Astrocyte (in vitro differentiated cells and primary cell): Measurements from ENCODE around the gene GRK5. TPM values are rescaled to one million over a fixed set of nuclear protein-coding genes. Genes with fewer than 3 reads are reported as not detected.

ENCODE experiments used
- DNase-seq: peaks from one replicate; pipeline ENCODE4 v3.0.0-alpha.2; 2010; ENCODE audit warnings: low read depth
- FAIRE-seq: peaks from 2 replicates; lab custom pipeline; 2011; peaks lifted over from hg19 to GRCh38; lab: Jason Lieb, UNC
- H2AFZ ChIP-seq: 2 replicates; pipeline ENCODE4 v1.6.0; 2012; ENCODE audit warnings: low read depth, low read length, inconsistent platforms
- H3K27ac ChIP-seq: 2 replicates; pipeline ENCODE4 v1.5.1; 2011; ENCODE audit warnings: low read depth, low read length, inconsistent platforms
- H3K27me3 ChIP-seq: 2 replicates; pipeline ENCODE4 v1.6.0; 2011; ENCODE audit warnings: low read length, inconsistent platforms; ENCODE audit not compliant: insufficient read depth
- H3K36me3 ChIP-seq: 2 replicates; pipeline ENCODE4 v1.5.1; 2011; ENCODE audit warnings: low read length, inconsistent platforms; ENCODE audit not compliant: insufficient read depth
- H3K4me1 ChIP-seq: 2 replicates; pipeline ENCODE4 v1.5.1; 2011; ENCODE audit warnings: low read length, inconsistent platforms; ENCODE audit not compliant: insufficient read depth
- H3K4me2 ChIP-seq: 2 replicates; pipeline ENCODE4 v1.6.0; 2012; ENCODE audit warnings: low read length, inconsistent platforms
- H3K4me3 ChIP-seq: 2 replicates; pipeline ENCODE4 v1.5.1; 2011; ENCODE audit warnings: low read depth, mild to moderate bottlenecking, low read length, inconsistent platforms; ENCODE audit not compliant: insufficient read depth
- H3K79me2 ChIP-seq: 2 replicates; pipeline ENCODE4 v1.6.0; 2012; ENCODE audit warnings: mild to moderate bottlenecking, low read length, inconsistent platforms; ENCODE audit not compliant: insufficient read depth
- H3K9ac ChIP-seq: 2 replicates; pipeline ENCODE4 v1.6.0; 2012; ENCODE audit warnings: mild to moderate bottlenecking, low read length, inconsistent platforms
- H3K9me3 ChIP-seq: 2 replicates; pipeline ENCODE4 v1.5.1; 2012; ENCODE audit warnings: low read depth, mild to moderate bottlenecking, low read length, inconsistent platforms; ENCODE audit not compliant: insufficient read depth
- H4K20me1 ChIP-seq: 2 replicates; pipeline ENCODE4 v1.6.0; 2012; ENCODE audit warnings: low read length, inconsistent platforms; ENCODE audit not compliant: insufficient read depth
- H3K27ac Mint-ChIP-seq: one replicate; pipeline ENCODE4 v1.8.0; 2021; ENCODE audit warnings: mild to moderate bottlenecking, mixed read lengths; ENCODE audit not compliant: unreplicated experiment
- H3K27me3 Mint-ChIP-seq: one replicate; pipeline ENCODE4 v1.8.0; 2021; ENCODE audit warnings: low read depth, mixed read lengths; ENCODE audit not compliant: unreplicated experiment
- H3K36me3 Mint-ChIP-seq: one replicate; pipeline ENCODE4 v1.8.0; 2021; ENCODE audit warnings: low read depth, mixed read lengths; ENCODE audit not compliant: unreplicated experiment
- H3K4me1 Mint-ChIP-seq: one replicate; pipeline ENCODE4 v1.8.0; 2021; ENCODE audit warnings: low read depth, mixed read lengths; ENCODE audit not compliant: unreplicated experiment
- H3K4me3 Mint-ChIP-seq: one replicate; pipeline ENCODE4 v1.8.0; 2021; ENCODE audit warnings: mild to moderate bottlenecking, moderate library complexity, mixed read lengths; ENCODE audit not compliant: unreplicated experiment
- H3K9me3 Mint-ChIP-seq: one replicate; pipeline ENCODE4 v1.8.0; 2021; ENCODE audit warnings: mild to moderate bottlenecking, mixed read lengths; ENCODE audit not compliant: unreplicated experiment
- CTCF ChIP-seq: IDR thresholded peaks from 2 replicates; pipeline ENCODE4 v1.5.1; 2011; ENCODE audit warnings: low read depth, mild to moderate bottlenecking, inconsistent platforms, low read length, moderate library complexity; ENCODE audit not compliant: insufficient read depth
- EZH2 ChIP-seq: IDR thresholded peaks from 2 replicates; pipeline ENCODE4 v1.6.1; 2012; ENCODE audit warnings: mild to moderate bottlenecking, low read length, inconsistent platforms; ENCODE audit not compliant: insufficient read depth
- total RNA-seq: library from RNA; stranded (reverse); gene quantifications from 2 replicates; pipeline ENCODE4 v1.2.1, GENCODE V29; 2021

GRK5 gene
- total RNA-seq, 1 donor from 2014 or later: 8.5 TPM

DNA sequence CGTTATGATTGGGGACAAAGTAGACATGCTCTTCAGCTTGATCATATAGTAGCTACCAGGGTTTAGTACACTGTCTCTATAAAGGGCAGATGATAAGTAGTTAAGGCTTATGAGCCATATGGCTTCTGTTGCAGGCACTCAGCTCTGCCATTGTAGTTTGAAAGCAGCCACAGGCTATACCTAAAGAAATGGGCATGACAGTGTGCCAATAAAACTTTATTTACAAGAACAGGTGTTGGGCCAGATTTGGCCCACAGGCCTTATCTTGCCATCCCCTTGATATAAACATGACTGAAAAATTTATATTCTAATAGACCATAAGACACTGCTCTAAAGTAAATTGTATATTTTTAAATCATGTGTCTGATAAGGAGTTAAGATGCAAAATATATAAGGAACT, 36.6 kb downstream of the GRK5 start:
- H3K9ac ChIP-seq: no peak overlapping the region
- peaks cover 12% of the 10 kb centered on the region for H4K20me1 ChIP-seq
- no peak overlapping the region for H2AFZ ChIP-seq
- H3K4me2 ChIP-seq: no peak overlapping the region
- H3K4me1 Mint-ChIP-seq: peaks cover 12% of the 10 kb centered on the region
- no peak overlapping the region for H3K27ac ChIP-seq
- no peak overlapping the region for H3K27ac Mint-ChIP-seq
- DNase-seq: no peak
- H3K27me3 Mint-ChIP-seq: peaks cover 9% of the 10 kb centered on the region
- H3K9me3 ChIP-seq: no peaks in the 10 kb centered on the region
- TF ChIP-seq CTCF (no peak), EZH2 (no peak)
- peaks cover 11% of the 10 kb centered on the region for H3K4me1 ChIP-seq
- no peaks in the 10 kb centered on the region for H3K36me3 Mint-ChIP-seq
- H3K9me3 Mint-ChIP-seq: no peaks in the 10 kb centered on the region
- H3K79me2 ChIP-seq: peaks cover 27% of the 10 kb centered on the region
- H3K36me3 ChIP-seq: no peaks in the 10 kb centered on the region
- no peak overlapping the region for H3K4me3 Mint-ChIP-seq
- no peaks in the 10 kb centered on the region for H3K27me3 ChIP-seq
- H3K4me3 ChIP-seq: no peak overlapping the region
- FAIRE-seq: no peak

- H3K9me3 Mint-ChIP-seq: no peaks in the 10 kb centered on the region
- no peak overlapping the region for H3K4me3 ChIP-seq
- H4K20me1 ChIP-seq: peaks cover 12% of the 10 kb centered on the region
- H3K27me3 ChIP-seq: no peaks in the 10 kb centered on the region
- DNase-seq (no peak), FAIRE-seq (no peak)
- H3K4me2 ChIP-seq: no peak overlapping the region
- H3K27ac Mint-ChIP-seq: no peak overlapping the region
- no peaks in the 10 kb centered on the region for H3K9me3 ChIP-seq
- no peak for TF ChIP-seq CTCF
- TF ChIP-seq EZH2: no peak
- no peaks in the 10 kb centered on the region for H3K36me3 ChIP-seq
- no peak overlapping the region for H3K4me3 Mint-ChIP-seq
- H2AFZ ChIP-seq: no peak overlapping the region
- no peak overlapping the region for H3K9ac ChIP-seq
- no peak overlapping the region for H3K27ac ChIP-seq
- peaks cover 30% of the 10 kb centered on the region for H3K79me2 ChIP-seq
- H3K27me3 Mint-ChIP-seq: peaks cover 9% of the 10 kb centered on the region
- H3K4me1 Mint-ChIP-seq: peaks cover 14% of the 10 kb centered on the region
- peaks cover 17% of the 10 kb centered on the region for H3K4me1 ChIP-seq
- no peaks in the 10 kb centered on the region for H3K36me3 Mint-ChIP-seq
These were observed 37.9 kb downstream of the GRK5 start for GRCh38 chr10:119245272-119245671.

GRCh38 chr10:119246862-119247549, 39.6 kb downstream of the GRK5 start:
- no peaks in the 10 kb centered on the region for H3K36me3 Mint-ChIP-seq
- H3K27me3 ChIP-seq: no peaks in the 10 kb centered on the region
- no peaks in the 10 kb centered on the region for H3K36me3 ChIP-seq
- FAIRE-seq: peak; percentile 32
- H3K9ac ChIP-seq: peak overlapping the region; percentile 61
- no peaks in the 10 kb centered on the region for H3K9me3 Mint-ChIP-seq
- peaks cover 29% of the 10 kb centered on the region for H3K4me1 Mint-ChIP-seq
- H3K27ac ChIP-seq: peak overlapping the region; percentile 71
- H3K4me3 ChIP-seq: no peak overlapping the region
- H3K4me1 ChIP-seq: peaks cover 35% of the 10 kb centered on the region
- peak overlapping the region; percentile 26 for H3K27ac Mint-ChIP-seq
- H2AFZ ChIP-seq: no peak overlapping the region
- H3K27me3 Mint-ChIP-seq: peaks cover 4% of the 10 kb centered on the region
- H4K20me1 ChIP-seq: peaks cover 7% of the 10 kb centered on the region
- peak; percentile 95 for DNase-seq
- H3K4me3 Mint-ChIP-seq: no peak overlapping the region
- peaks cover 27% of the 10 kb centered on the region for H3K79me2 ChIP-seq
- TF ChIP-seq EZH2 (no peak), CTCF (no peak)
- peak overlapping the region; percentile 62 for H3K4me2 ChIP-seq
- H3K9me3 ChIP-seq: no peaks in the 10 kb centered on the region
